ENCODE measurements around the gene FAM13A.
"Not testable (repeated sequence)": the region's sequence is repeated elsewhere in the genome, so short reads cannot be mapped to it uniquely, and the experiment has no call there.

Gene FAM13A

DNA sequence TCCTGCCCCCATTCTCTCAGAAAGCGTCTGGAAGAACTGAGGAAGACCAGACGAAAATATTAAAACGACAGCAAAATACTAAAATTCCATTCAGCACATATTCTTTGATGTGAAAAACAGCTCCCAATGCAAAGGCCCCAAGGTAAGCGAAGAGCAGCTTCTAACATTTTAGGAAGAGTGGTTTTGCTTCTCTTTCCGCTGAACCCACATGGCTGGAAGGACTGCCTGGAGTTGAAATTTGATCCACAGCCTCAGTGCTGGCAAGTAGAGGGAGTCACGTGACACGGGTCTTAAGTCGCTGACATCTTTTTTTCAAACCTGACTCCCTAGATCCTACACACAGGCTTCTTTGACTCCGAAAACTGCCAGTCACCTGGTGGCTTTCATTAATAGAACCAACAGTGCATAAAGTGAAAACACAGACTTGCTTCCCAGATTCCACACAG lies at the start of gene FAM13A:
FAM13A (minus strand) TSS at position 233 of the 446 bp plus-strand sequence; CDS start at position 12, 221 bp downstream.
- DNase-seq, result no peak

GRCh38 chr4:89105726-89106125 lies 48.7 kb upstream of the FAM13A start:
- DNase-seq, result no peak

- DNase-seq, result peak; percentile 45
Measured at GRCh38 chr4:89101256-89102161, 44.5 kb upstream of the FAM13A start.

- DNase-seq, result no peak
Measured at GRCh38 chr4:89100853-89101252, 43.9 kb upstream of the FAM13A start.

- no peak for DNase-seq
Measured at GRCh38 chr4:89099471-89099870, 42.5 kb upstream of the FAM13A start.

DNA sequence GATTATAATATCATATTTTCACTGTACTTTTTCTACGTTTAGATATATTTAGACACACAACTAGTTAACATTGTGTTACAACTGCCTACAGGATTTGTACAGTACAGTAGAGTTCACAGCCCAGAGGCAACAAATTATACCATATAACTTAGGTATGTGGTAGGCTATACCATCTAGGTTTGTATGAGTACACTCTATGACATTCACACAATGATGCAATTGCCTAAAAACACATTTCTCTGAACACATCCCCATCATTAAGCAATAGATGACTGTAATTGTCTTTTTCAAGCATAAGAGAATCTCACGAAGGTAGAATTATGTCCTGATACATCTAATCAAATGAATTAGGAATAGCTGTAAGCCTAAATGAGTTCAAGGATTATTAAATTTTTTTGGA lies 42.0 kb upstream of the FAM13A start:
- DNase-seq, result no peak

DNA sequence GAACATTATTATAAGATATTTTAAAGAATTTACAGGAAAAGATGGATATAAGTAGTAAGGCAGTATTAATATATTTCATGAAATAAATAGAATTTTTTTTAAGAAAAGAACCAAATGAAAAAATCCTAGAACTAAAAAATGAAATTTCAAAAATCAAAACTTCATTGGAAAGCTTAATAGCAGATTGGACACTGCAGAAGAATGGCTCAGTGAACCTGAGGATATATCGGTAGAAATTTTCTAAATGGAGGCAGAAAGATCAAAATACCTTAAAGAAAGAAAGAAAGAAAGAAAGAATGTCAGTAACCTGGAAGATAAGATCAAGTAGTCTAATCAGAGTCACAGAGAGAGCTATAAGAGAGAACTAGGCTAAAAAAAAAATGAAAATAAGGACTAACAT lies 21.3 kb upstream of the FAM13A start:
- no peak for DNase-seq

GRCh38 chr4:89077761-89078160 lies 20.8 kb upstream of the FAM13A start:
- DNase-seq, result no peak

DNA sequence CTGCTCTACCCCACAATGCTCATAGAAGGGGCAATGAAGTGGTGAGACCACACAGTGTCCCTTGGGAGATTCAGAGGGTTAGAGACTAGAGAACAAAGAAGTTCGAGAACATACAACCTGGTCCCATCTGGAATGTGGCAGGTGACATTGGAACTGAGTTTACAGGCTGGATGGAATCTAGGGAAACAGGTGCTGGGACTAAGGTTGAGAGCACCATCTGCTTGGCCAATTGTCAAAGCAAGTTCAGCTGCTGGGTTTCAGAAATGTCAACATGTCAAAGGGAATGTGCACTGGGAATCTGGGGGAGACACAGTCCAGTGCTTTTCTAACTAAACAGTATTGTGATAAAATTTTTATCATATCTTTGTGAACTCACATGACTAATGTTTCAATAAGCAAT lies 15.9 kb upstream of the FAM13A start:
- DNase-seq, result no peak

DNA sequence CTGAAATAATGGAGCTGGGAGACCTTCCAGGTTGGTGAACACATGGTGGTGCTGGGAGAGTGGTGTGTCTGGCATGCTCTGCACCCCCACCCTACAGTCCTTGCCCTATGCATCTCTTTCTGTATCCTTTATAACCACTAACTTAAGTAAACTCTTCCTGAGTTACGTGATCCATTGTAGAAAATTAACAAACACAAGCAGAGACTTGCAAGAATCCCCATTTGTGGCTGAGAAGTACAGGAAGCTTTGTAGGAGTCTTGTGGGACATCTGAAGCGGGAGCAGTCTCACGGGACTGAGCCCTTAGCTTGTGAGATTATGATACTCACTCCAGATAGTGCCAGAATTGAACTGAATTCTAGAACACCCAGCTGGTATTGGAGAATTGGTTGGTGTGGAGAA lies 14.3 kb upstream of the FAM13A start:
- DNase-seq, result no peak

DNA sequence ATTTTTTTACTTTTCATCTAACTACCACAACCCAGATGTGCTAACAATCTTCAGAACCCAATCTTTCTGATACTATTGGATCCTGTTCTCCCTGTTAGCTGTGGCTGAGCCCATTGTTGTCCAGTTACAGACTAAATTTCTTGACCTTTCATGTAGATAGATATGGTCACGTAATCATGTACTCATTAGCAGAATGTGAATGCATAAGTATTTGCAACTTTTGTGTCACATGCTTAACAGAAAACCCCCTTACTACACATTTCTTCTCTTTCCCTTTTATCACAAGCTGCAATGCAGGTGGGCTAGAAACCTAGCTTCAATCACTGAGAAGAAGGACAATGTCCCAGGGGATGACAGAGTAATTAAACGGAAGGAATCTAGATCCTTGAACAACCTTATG lies 13.1 kb upstream of the FAM13A start:
- DNase-seq, result no peak

DNA sequence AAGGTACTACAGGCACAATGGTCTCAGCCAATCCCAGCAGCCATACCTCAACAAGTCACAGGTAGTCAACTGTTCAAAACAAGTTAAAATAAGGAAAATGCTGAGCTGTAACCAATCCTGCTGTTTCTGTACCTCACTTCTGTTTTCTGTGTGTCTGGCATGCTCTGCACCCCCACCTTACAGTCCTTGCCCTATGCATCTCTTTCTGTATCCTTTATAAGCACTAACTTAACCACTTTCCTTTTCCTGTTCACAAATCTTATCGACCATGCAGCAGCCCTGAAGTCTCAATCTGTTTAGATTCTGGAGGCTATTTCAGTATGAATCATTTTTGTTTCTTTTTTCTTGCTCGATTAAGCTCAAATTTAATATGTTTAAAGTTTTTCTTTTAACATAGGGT lies 12.5 kb upstream of the FAM13A start:
- DNase-seq, result no peak

DNA sequence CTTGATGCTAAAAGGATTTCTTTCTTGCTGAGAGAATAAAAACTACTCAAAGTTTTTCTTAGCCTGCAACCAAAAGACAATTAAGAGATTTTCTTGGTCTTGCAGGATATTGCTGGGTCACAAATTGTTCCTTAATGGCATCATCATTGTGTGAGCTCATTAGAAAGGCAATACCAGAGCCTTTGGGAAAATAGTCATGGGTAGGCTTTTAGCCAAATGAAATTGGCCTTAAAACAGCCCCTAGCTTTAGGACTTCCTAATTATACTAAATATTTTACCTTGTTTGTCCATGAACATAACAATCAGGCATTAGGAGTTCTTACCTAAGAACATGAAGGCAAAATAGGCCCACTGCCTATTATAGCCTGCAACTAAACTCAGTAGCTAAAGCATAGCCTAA lies 10.4 kb upstream of the FAM13A start:
- DNase-seq, result no peak

DNA sequence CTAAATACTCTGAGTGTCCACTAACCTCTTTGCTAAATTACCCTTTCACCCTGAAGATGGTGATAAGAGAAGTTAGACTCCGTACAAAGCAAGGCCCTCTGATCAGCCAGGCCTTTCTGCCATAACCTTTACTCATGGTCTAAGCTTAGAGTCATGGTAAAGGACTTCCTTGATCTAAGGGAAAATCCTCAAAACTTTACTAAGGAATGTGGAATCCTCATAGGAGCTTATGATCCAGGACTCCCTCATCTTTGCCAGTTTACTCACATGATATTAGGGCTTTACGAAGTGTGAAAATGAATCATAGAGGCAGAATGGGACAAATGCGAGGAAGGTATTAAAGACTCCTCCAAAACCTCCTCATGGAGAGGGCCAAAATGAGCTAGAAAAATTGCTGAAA lies 7.9 kb upstream of the FAM13A start:
- no peak for DNase-seq

DNA sequence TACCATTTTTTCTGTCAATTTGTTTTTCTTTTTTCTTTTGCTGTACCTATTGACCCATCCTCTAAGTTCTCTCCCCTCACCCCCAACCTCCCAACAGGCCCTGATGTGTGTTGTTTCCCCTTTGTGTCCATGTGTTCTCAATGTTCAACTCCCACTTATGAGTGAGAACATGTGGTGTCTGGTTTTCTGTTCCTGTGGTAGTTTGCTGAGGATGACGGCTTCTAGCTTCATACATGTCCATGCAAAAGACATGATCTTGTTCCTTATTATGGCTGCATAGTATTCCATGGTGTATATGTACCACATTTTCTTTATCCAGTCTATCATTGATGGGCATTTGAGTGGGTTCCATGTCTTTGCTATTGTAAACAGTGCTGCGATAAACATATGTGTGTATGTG lies 859 bp upstream of the FAM13A start:
- DNase-seq, result not testable (repeated sequence)

DNA sequence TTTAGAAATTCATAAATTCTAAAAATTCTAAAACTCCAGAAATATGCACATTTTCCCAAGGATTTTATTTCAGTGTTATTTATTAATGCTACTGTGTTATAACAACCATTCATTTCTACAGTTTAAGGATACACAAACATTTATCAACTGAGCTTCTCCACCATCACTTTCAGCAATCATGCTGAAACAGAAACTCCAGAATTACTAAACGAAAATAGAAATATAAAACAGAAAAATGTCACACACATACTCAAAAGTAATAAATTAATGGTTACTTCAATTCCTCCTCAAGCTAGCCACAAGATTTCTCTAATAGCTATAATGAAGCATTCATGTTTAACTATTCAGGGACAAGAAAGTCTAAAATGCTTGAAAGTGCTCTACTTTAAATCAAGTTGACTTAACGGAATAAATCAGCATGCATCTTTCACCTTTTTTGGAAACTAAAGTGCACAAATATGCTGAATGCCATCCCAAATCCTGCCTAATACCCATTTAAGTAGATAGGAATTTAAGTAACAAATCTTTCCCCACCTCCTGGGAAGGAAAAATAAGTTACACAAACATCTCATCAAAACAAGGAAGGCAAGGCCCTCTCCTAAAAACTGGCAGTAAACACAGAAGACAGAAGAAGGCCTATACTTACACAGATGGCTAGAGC lies 563 bp downstream of the FAM13A start:
- DNase-seq, result no peak

- DNase-seq, result peak; percentile 34
Measured at GRCh38 chr4:89055157-89056080, 1.6 kb downstream of the FAM13A start.

GRCh38 chr4:89054627-89055026 lies 2.4 kb downstream of the FAM13A start:
- DNase-seq, result no peak

DNA sequence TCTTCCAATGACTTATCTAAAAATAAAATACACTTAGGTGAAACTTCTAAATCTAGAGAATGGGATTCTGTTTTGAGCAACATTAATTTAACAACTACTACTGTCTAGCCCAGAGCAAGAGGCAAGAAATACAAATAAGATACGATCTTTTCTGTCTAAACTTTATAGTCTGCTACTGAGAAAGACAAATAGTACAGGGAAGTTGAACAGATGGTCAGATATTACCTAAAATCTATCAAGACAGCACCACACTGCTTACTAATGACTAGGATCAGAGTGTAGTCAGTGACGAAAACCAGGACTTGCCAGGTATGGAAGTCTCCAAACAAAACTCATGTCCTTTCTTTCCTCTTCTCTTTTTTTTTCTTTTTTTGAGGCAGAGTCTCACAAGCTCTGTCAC lies 7.1 kb downstream of the FAM13A start:
- DNase-seq, result no peak

DNA sequence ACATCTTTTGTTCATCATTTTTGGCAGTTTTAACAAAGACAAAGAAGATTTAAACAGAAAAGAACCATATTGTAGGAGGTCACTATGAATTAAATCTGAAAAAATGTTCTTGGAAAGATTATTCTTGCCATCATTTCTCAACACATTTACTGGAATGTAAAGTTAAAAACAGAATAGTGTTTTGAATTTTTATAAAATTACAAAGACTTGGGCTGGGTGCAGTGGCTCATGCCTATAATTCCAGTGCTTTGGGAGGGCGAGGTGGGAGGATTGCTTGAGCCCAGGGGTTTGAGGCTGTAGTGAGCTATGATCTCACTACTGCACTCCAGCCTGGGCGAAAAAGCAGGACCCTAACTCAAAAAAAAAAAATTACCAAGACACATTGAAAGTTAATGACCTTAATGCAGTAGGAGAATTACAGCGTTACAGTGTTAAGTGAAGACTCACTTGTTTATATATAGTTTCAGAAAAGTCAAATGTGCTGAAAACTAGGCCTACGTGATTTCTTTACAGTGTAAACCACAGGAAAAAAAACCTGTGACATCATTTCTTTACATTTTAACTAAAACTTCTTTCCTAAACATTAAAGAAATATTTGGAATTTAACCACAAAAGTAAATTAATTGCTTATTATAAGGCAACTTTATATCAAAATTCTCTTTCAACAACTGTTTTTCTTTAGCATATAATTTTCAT lies 7.9 kb downstream of the FAM13A start:
- DNase-seq, result no peak

DNA sequence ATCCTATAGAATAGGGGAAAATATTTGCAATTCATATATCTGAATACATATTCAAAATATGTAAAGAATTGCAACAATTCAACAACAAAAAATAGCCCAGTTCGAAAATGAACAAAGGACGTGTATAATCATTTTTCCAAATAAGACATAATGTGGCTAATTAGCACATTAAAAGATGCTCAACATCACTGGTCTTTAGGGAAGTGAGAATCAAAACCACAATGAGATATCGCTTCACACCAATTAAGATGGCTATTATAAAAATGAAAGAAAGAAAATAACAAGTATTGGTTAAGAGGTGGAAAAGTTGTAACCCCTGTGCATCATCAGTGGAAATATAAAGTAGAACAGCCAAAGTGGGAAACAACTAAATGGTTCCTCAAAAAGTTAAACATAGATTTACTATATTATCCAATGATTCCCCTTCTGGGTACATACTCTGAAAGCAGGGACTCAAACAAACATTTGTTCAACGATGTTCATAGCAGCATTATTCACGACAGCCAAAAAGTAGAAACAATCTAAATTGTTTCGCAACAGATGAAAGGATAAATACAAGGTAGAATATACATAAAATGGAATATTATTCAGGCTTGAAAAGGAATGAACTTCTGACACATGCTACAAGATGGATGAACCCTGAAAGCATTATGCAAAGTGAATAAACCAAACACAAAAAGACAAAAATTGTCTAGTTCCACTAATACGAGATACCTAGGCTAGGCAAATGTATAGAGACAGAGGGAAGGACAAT lies 12.7 kb downstream of the FAM13A start:
- no peak for DNase-seq

DNA sequence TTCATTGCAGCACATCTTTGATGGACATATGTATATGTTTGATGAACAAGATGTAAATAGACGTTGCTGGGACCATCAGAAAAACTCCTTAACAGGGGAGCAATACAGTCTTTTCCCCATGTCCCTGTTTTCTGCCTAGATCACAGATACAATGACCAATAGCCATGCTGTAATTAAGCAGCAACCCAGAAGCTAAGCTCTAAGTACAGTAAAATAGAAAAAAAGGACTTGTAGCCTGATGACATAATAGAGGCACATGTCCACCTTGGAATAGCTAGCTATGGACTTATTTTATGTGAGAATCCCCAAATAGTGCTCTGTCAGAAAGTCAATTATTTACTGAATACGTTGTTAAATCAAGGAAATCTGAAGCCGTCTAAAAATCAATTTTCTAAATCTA lies 14.9 kb downstream of the FAM13A start:
- no peak for DNase-seq
